Suppressor macrophage (primary cell): ENCODE results near the gene DYNLRB1.
A peak's percentile ranks its signal among the peaks of the same experiment; 100 is the strongest.

Experiments
- DNase-seq, 4 experiments: peaks; one replicate each; pipeline ENCODE4 v3.0.0-alpha.2; 2020 to 2022

Gene DYNLRB1

GRCh38 chr20:34534391-34535165 lies 18.4 kb downstream of the DYNLRB1 start:
- no peak for DNase-seq

GRCh38 chr20:34535301-34535840 lies 19.1 kb downstream of the DYNLRB1 start:
- no peak for DNase-seq

GRCh38 chr20:34535857-34536256 lies 19.6 kb downstream of the DYNLRB1 start:
- no peak for DNase-seq

- DNase-seq: peak in 3 of 4 experiments; percentile 24 to 53 (median 29)
Measured at GRCh38 chr20:34536798-34537394, 20.7 kb downstream of the DYNLRB1 start.

- DNase-seq: no peak
Measured at GRCh38 chr20:34537651-34538050, 21.4 kb downstream of the DYNLRB1 start.

DNA sequence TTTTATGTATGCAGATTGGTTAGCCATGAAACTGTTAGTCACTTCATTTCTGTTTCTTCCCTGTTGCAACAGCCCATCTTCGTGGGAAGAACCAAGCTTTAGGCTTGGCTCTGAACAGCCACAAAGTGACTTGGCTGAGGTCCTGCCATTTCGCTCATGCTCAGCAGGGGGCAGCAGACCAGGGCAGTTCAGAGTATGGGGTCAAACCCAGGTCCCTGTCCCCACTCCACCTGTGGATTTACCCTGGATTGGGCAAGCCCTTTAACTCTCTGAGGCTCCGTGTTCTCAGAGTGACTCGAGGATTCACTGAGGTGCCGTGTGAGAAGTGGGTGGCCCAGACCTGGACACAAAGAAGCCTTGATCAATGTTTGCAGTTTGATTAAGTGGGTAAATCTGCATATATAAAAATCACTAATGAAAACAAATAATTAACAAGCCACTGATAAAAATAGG lies 22.5 kb downstream of the DYNLRB1 start:
- DNase-seq: peak; percentile 60 to 77 (median 72)

- DNase-seq: no peak
Measured at GRCh38 chr20:34539756-34540155, 23.5 kb downstream of the DYNLRB1 start.

GRCh38 chr20:34540596-34541263 lies 24.5 kb downstream of the DYNLRB1 start:
- DNase-seq: no peak

GRCh38 chr20:34541264-34541901 lies 25.2 kb downstream of the DYNLRB1 start:
- DNase-seq: no peak

- DNase-seq: no peak
Measured at GRCh38 chr20:34541917-34542316, 25.7 kb downstream of the DYNLRB1 start.

GRCh38 chr20:34542439-34542838 lies 26.2 kb downstream of the DYNLRB1 start:
- no peak for DNase-seq

DNA sequence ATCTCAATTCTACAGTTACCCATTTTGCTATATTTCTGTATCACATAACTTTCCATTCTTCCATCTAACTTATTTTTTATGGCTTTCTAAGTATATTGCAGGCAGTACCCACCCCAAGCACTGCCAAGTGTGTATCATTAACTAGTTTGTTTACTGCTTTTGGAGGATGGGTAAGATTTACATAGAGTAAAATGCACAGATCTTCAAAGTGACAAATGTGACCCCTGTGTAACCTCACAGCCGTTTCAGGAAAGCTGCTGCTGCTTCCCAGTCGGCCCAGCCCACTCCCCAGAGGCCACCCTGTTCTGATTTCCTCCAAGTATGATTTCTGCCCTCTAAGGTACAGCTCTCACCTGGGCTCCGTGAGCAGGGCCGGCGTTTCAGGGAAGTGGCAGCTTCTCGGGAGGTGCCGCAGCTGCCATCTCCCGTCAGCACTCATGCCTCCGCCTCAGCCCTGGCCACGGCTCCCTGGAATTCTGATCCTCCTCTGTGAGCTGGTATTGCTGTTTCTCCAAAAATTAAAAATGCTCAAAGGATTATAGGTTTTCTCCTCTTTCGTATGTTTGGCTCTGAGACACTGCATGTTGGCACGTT lies 27.3 kb downstream of the DYNLRB1 start:
- no peak for DNase-seq

GRCh38 chr20:34544109-34544796 lies 28.0 kb downstream of the DYNLRB1 start:
- peak in 1 of 4 experiments; percentile 12 for DNase-seq

DNA sequence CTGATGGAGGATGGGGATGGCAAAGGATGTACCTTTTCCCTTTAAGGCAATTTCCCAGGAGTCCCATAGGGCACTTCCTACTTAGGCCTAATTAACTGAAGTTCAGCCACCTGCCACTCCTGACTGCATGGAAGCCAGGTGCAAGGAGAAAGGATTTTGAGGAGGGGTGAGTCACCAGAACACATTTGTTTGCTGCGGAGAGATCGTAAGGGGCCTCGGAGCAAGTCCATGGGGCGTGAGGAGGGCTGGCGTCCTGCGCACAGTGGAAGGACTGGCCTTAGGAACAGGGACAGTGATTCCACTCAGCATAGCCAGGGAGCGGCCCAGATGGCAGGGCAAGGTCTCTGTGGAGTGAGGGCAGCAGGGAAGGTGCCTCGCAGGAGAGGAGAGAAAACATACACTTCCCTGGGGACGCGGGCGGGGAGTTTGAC lies 30.5 kb downstream of the DYNLRB1 start:
- no peak for DNase-seq

GRCh38 chr20:34547844-34548613 lies 31.8 kb downstream of the DYNLRB1 start:
- DNase-seq: no peak

- peak; percentile 6 to 24 (median 18) for DNase-seq
Measured at GRCh38 chr20:34549291-34549928, 33.2 kb downstream of the DYNLRB1 start.

- no peak for DNase-seq
Measured at GRCh38 chr20:34549929-34550305, 33.7 kb downstream of the DYNLRB1 start.

DNA sequence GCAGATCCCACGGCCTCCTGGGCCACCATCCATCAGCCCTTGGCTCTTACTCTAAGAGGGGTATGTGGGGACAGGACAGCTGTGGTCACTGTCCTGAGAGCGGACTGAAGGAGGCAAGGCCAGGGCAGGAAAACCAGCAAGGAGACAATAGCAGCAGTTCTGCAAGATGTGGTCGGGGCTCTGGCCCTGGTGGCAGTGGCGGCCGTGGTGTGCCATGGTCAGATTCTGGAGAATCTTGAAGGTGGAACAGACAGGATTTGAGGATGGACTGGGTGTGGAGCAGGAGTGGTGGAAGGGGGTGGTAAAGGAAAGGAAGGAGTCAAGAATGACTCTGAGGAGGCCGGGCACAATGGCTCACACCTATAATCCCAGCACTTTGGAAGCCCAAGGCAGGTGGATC lies 36.3 kb downstream of the DYNLRB1 start:
- DNase-seq: no peak

- no peak for DNase-seq
Measured at GRCh38 chr20:34553366-34553867, 37.2 kb downstream of the DYNLRB1 start.

- DNase-seq: peak in 2 of 4 experiments; percentile 15 to 18
Measured at GRCh38 chr20:34557936-34558319, 41.7 kb downstream of the DYNLRB1 start.
